DND-41 (cell line): ENCODE results near the gene NMNAT2.

ENCODE experiments used
- CTCF ChIP-seq: IDR thresholded peaks from 2 replicates; pipeline ENCODE4 v1.5.1; 2012; ENCODE audit warnings: borderline replicate concordance, low read length, moderate library complexity, mild to moderate bottlenecking; ENCODE audit not compliant: poor library complexity, severe bottlenecking; ENCODE audit errors: extremely low read depth
- EZH2 ChIP-seq: IDR thresholded peaks from 3 replicates; pipeline ENCODE4 v1.6.1; 2012; ENCODE audit warnings: borderline replicate concordance, low read depth, mild to moderate bottlenecking, moderate library complexity, low read length, inconsistent platforms; ENCODE audit not compliant: severe bottlenecking

GRCh38 chr1:183239793-183240525, 178.2 kb downstream of the NMNAT2 start:
- TF ChIP-seq CTCF (no peak), EZH2 (no peak)
